ENCODE data around the gene KBTBD13.

KBTBD13 gene

GRCh38 chr15:65058394-65059368, 17.9 kb upstream of the KBTBD13 start:
- Mint-ChIP-seq H3K4me3 (no peak overlapping the region), H3K27me3 (no peaks in the 10 kb centered on the region), H3K9me3 (no peaks in the 10 kb centered on the region)

GRCh38 chr15:65059369-65059750, 17.2 kb upstream of the KBTBD13 start:
- Mint-ChIP-seq H3K4me1 (ENCODE audit: low read depth) (peaks cover 3% of the 10 kb centered on the region), H3K9me3 (no peaks in the 10 kb centered on the region), H3K27ac (no peak overlapping the region), H3K36me3 (ENCODE audit: low read depth) (no peaks in the 10 kb centered on the region), H3K27me3 (no peaks in the 10 kb centered on the region), H3K4me3 (no peak overlapping the region)

More at GRCh38 chr15:65058394-65059368, 17.9 kb upstream of the KBTBD13 start:
- H3K36me3 Mint-ChIP-seq (ENCODE audit: low read depth), result no peaks in the 10 kb centered on the region
- H3K4me1 Mint-ChIP-seq (ENCODE audit: low read depth), result peaks cover 3% of the 10 kb centered on the region
- H3K27ac Mint-ChIP-seq, result no peak overlapping the region

- Mint-ChIP-seq H3K27me3 (no peaks in the 10 kb centered on the region), H3K4me1 (ENCODE audit: low read depth) (peaks cover 3% of the 10 kb centered on the region), H3K9me3 (no peaks in the 10 kb centered on the region), H3K27ac (no peak overlapping the region), H3K4me3 (no peak overlapping the region), H3K36me3 (ENCODE audit: low read depth) (no peaks in the 10 kb centered on the region)
Measured at GRCh38 chr15:65059931-65060596, 16.5 kb upstream of the KBTBD13 start.

DNA sequence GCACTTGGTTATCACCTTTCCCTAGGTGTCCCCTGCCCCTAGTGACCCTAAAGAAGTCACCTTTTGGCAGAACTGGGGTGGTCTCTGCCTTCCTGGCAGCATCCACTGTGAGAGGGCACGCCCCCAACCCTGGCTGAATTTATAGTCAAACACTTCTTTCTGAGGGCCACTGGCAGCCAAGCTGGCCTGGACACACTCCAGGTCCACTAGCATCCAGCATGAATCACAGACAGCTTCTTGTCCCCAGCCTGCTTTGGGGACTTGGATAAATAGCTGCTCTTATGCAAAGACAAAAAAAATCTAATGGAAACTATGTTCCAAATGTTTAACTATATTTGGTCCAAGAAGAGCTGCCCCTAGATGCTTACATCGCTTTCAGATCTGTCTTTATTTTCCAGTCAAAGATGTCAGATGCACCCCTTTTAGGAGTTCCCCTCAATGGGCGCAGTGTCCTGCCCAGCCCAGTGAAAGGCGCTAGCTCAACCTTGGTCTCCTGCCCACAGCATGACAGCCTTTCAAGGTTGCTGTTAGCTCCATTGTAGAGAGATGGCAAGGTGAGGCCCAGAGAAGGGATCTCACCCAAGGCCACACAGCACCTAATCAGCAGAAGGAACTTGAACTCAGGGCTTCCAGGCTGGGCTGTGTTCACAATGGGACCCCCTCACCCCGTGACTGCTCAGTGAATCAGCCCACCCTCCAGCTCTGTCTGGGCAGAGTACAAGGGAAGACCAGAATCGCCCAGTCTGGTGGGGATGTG, 15.7 kb upstream of the KBTBD13 start:
- H3K27ac Mint-ChIP-seq, result no peak overlapping the region
- no peaks in the 10 kb centered on the region for H3K36me3 Mint-ChIP-seq (ENCODE audit: low read depth)
- peaks cover 5% of the 10 kb centered on the region for H3K27me3 Mint-ChIP-seq
- H3K4me3 Mint-ChIP-seq, result no peak overlapping the region
- no peaks in the 10 kb centered on the region for H3K9me3 Mint-ChIP-seq
- H3K4me1 Mint-ChIP-seq (ENCODE audit: low read depth), result no peaks in the 10 kb centered on the region

GRCh38 chr15:65062061-65062460, 14.5 kb upstream of the KBTBD13 start:
- Mint-ChIP-seq H3K36me3 (ENCODE audit: low read depth) (no peaks in the 10 kb centered on the region), H3K4me1 (ENCODE audit: low read depth) (no peaks in the 10 kb centered on the region), H3K4me3 (no peak overlapping the region), H3K27me3 (peaks cover 16% of the 10 kb centered on the region), H3K27ac (no peak overlapping the region), H3K9me3 (no peaks in the 10 kb centered on the region)

DNA sequence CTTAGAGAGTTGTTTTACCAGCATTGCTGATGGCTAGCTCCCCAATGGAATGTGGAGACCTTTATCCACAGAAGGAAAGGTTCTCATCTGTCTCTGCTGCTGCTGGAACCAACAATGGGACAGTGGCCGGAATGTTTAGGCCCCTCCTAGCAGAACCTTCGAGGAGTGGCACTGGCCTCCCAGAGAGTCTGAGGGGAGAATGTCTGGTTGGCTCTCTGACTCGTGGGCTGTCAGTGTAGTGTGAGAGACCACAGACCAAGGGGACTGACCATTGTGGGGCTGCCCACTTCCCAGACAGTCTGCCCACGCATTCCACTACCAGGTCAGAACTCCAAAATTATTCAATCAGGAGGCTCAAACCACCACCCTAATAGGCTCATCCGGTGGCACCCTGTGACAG, 13.8 kb upstream of the KBTBD13 start:
- H3K27me3 Mint-ChIP-seq, result peaks cover 20% of the 10 kb centered on the region
- H3K4me3 Mint-ChIP-seq, result no peak overlapping the region
- no peak overlapping the region for H3K27ac Mint-ChIP-seq
- H3K36me3 Mint-ChIP-seq (ENCODE audit: low read depth), result no peaks in the 10 kb centered on the region
- H3K4me1 Mint-ChIP-seq (ENCODE audit: low read depth), result no peaks in the 10 kb centered on the region
- H3K9me3 Mint-ChIP-seq, result no peaks in the 10 kb centered on the region

GRCh38 chr15:65066001-65066634, 10.4 kb upstream of the KBTBD13 start:
- Mint-ChIP-seq H3K27ac (no peak overlapping the region), H3K9me3 (no peaks in the 10 kb centered on the region), H3K4me3 (no peak overlapping the region), H3K36me3 (ENCODE audit: low read depth) (no peaks in the 10 kb centered on the region), H3K4me1 (ENCODE audit: low read depth) (no peaks in the 10 kb centered on the region), H3K27me3 (peaks cover 27% of the 10 kb centered on the region)

GRCh38 chr15:65066635-65067316, 9.8 kb upstream of the KBTBD13 start:
- Mint-ChIP-seq H3K4me1 (ENCODE audit: low read depth) (no peaks in the 10 kb centered on the region), H3K9me3 (no peaks in the 10 kb centered on the region), H3K4me3 (no peak overlapping the region), H3K36me3 (ENCODE audit: low read depth) (no peaks in the 10 kb centered on the region), H3K27ac (no peak overlapping the region), H3K27me3 (peaks cover 27% of the 10 kb centered on the region)

GRCh38 chr15:65067317-65067644, 9.3 kb upstream of the KBTBD13 start:
- no peaks in the 10 kb centered on the region for H3K9me3 Mint-ChIP-seq
- no peaks in the 10 kb centered on the region for H3K4me1 Mint-ChIP-seq (ENCODE audit: low read depth)
- no peaks in the 10 kb centered on the region for H3K36me3 Mint-ChIP-seq (ENCODE audit: low read depth)
- no peak overlapping the region for H3K4me3 Mint-ChIP-seq
- peaks cover 27% of the 10 kb centered on the region for H3K27me3 Mint-ChIP-seq
- no peak overlapping the region for H3K27ac Mint-ChIP-seq

DNA sequence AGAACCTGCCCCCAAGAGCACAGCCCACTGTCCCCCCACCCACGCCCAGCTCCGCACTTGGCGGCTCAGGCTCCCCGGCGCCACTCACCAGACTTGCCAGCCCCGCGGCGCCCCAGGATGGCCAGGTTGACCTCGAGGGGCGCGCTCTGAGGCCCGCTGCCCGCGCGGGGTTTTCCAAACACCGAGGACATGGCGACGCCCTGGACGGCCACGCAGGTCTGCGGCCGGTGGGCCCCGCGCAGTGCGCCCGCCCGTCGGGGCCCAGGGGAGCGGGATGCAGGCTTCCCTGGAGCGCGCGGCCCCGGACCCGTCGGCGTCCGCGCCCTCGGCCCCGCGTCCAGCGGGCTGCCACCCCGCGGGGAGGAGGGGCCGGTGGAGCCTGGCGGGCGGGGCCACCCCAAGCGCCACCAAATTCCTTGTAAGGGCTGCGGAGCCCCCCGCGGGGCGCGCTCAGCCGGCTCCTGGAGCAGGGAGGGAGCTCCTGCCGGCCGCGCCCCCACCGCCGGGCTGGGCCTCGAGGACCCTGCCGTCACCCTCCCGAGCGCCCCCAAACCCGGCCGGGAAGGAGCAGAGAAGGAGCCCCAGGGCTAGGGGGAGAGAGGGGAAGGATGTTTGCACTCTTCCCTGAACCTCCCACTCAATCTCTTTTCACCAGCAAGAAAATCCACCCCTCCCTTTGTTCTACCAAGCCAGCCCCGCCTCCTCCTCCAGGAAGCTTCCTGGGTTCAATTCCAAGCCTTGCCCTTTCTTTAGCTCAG, 8.7 kb upstream of the KBTBD13 start, which contains the start of gene RASL12:
Gene RASL12 (minus strand): TSS at position 347 of the 758 bp plus-strand sequence. CDS start 156 bp downstream, at position 191.
- Mint-ChIP-seq H3K27ac (no peak within 1 kb of the TSS), H3K4me1 (ENCODE audit: low read depth) (no peaks in the 10 kb centered on the region), H3K9me3 (no peaks in the 10 kb centered on the region), H3K4me3 (no peak within 1 kb of the TSS), H3K36me3 (ENCODE audit: low read depth) (no peaks in the 10 kb centered on the region), H3K27me3 (peaks cover 27% of the 10 kb centered on the region)

GRCh38 chr15:65068403-65068788, 8.2 kb upstream of the KBTBD13 start:
- no peaks in the 10 kb centered on the region for H3K9me3 Mint-ChIP-seq
- H3K36me3 Mint-ChIP-seq (ENCODE audit: low read depth), result no peaks in the 10 kb centered on the region
- no peaks in the 10 kb centered on the region for H3K4me1 Mint-ChIP-seq (ENCODE audit: low read depth)
- H3K27ac Mint-ChIP-seq, result no peak overlapping the region
- no peak overlapping the region for H3K4me3 Mint-ChIP-seq
- peaks cover 27% of the 10 kb centered on the region for H3K27me3 Mint-ChIP-seq

- no peak overlapping the region for H3K4me3 Mint-ChIP-seq
Measured at GRCh38 chr15:65069179-65069578, 7.4 kb upstream of the KBTBD13 start.

GRCh38 chr15:65069779-65070546, 6.6 kb upstream of the KBTBD13 start:
- Mint-ChIP-seq H3K27me3 (peaks cover 27% of the 10 kb centered on the region), H3K27ac (no peak overlapping the region), H3K9me3 (no peaks in the 10 kb centered on the region)

More at GRCh38 chr15:65069179-65069578, 7.4 kb upstream of the KBTBD13 start:
- Mint-ChIP-seq H3K27me3 (peaks cover 27% of the 10 kb centered on the region), H3K36me3 (ENCODE audit: low read depth) (no peaks in the 10 kb centered on the region), H3K27ac (no peak overlapping the region), H3K9me3 (no peaks in the 10 kb centered on the region), H3K4me1 (ENCODE audit: low read depth) (no peaks in the 10 kb centered on the region)

More at GRCh38 chr15:65069779-65070546, 6.6 kb upstream of the KBTBD13 start:
- Mint-ChIP-seq H3K36me3 (ENCODE audit: low read depth) (no peaks in the 10 kb centered on the region), H3K4me3 (no peak overlapping the region), H3K4me1 (ENCODE audit: low read depth) (no peaks in the 10 kb centered on the region)

Data from stimulated activated naive CD8-positive, alpha-beta T cell treated with anti-CD3 and anti-CD28 coated beads, Interleukin-15, Interleukin-2, amounts not matched to agents 100 ng/mL and 50 ng/mL, for 24 hours (primary cell).